Measurements from ENCODE around the gene RAB40B.
"Not testable (repeated sequence)": the region's sequence is repeated elsewhere in the genome, so short reads cannot be mapped to it uniquely, and the experiment has no call there.

RAB40B gene

GRCh38 chr17:82668024-82668630, 30.4 kb downstream of the RAB40B start:
- no peak for DNase-seq (ENCODE audit: low read depth)

GRCh38 chr17:82667668-82668000, 30.9 kb downstream of the RAB40B start:
- no peak for DNase-seq (ENCODE audit: low read depth)

GRCh38 chr17:82666931-82667667, 31.4 kb downstream of the RAB40B start:
- no peak for DNase-seq (ENCODE audit: low read depth)

- no peak for DNase-seq (ENCODE audit: low read depth)
These were observed 32.6 kb downstream of the RAB40B start for GRCh38 chr17:82665891-82666290.

GRCh38 chr17:82665217-82665616, 33.3 kb downstream of the RAB40B start:
- no peak for DNase-seq (ENCODE audit: low read depth)

- DNase-seq (ENCODE audit: low read depth): no peak
These were observed 33.8 kb downstream of the RAB40B start for GRCh38 chr17:82664701-82665182.

GRCh38 chr17:82664276-82664575, 34.3 kb downstream of the RAB40B start:
- DNase-seq (ENCODE audit: low read depth): no peak

GRCh38 chr17:82663381-82664275, 34.9 kb downstream of the RAB40B start:
- DNase-seq (ENCODE audit: low read depth): no peak

- no peak for DNase-seq (ENCODE audit: low read depth)
These were observed 35.7 kb downstream of the RAB40B start for GRCh38 chr17:82662711-82663261.

GRCh38 chr17:82661717-82662683, 36.5 kb downstream of the RAB40B start:
- no peak for DNase-seq (ENCODE audit: low read depth)

GRCh38 chr17:82659886-82660285, 38.6 kb downstream of the RAB40B start:
- no peak for DNase-seq (ENCODE audit: low read depth)

- no peak for DNase-seq (ENCODE audit: low read depth)
These were observed 39.6 kb downstream of the RAB40B start for GRCh38 chr17:82658796-82659452.

- no peak for DNase-seq (ENCODE audit: low read depth)
These were observed 40.2 kb downstream of the RAB40B start for GRCh38 chr17:82658331-82658730.

- DNase-seq (ENCODE audit: low read depth): no peak
These were observed 40.6 kb downstream of the RAB40B start for GRCh38 chr17:82657926-82658325.

- DNase-seq (ENCODE audit: low read depth): no peak
These were observed 42.2 kb downstream of the RAB40B start for GRCh38 chr17:82656266-82656665.

- DNase-seq (ENCODE audit: low read depth): no peak
These were observed 43.0 kb downstream of the RAB40B start for GRCh38 chr17:82655523-82655922.

- no peak for DNase-seq (ENCODE audit: low read depth)
These were observed 43.4 kb downstream of the RAB40B start for GRCh38 chr17:82655038-82655479.

GRCh38 chr17:82654611-82655010, 43.9 kb downstream of the RAB40B start:
- not testable (repeated sequence) for DNase-seq (ENCODE audit: low read depth)

GRCh38 chr17:82653651-82654528, 44.6 kb downstream of the RAB40B start:
- no peak for DNase-seq (ENCODE audit: low read depth)

- no peak for DNase-seq (ENCODE audit: low read depth)
These were observed 47.8 kb downstream of the RAB40B start for GRCh38 chr17:82650723-82651122.

All from activated T-helper 9 cell treated with anti-CD3 and anti-CD28 coated beads, Interleukin-2, amount 50 U/mL, for 16 hours (primary cell).